OCI-LY1 (cell line): Measurements from ENCODE around the gene KLHL25.

Experiments used
- H2AFZ ChIP-seq: fragments of 200-600 bp; sonication (generic), shearing (Covaris generic); 2 replicates; pipeline ENCODE4 v1.6.0; 2014; ENCODE audit warnings: antibody characterized with exemption, mild to moderate bottlenecking, low read length
- H3F3A ChIP-seq: fragments of 200-600 bp; sonication (generic), shearing (Covaris generic); 2 replicates; pipeline ENCODE4 v1.6.0; 2014; ENCODE audit warnings: mild to moderate bottlenecking, antibody characterized with exemption, low read length, moderate library complexity; ENCODE audit not compliant: insufficient read depth
- H3K27ac ChIP-seq: fragments of 200-600 bp; sonication (generic); 2 replicates; pipeline ENCODE4 v1.5.1; 2014; ENCODE audit warnings: low read length, mixed run types, mild to moderate bottlenecking, low read depth; ENCODE audit not compliant: poor library complexity, severe bottlenecking
- H3K27me3 ChIP-seq: fragments of 200-600 bp; sonication (generic); 2 replicates; pipeline ENCODE4 v1.6.0; 2014; ENCODE audit warnings: antibody characterized with exemption, mild to moderate bottlenecking, low read length, moderate library complexity; ENCODE audit not compliant: insufficient read depth
- H3K36me3 ChIP-seq: fragments of 200-600 bp; sonication (generic); 2 replicates; pipeline ENCODE4 v1.6.1; 2014; ENCODE audit warnings: mild to moderate bottlenecking, antibody characterized with exemption, low read length, moderate library complexity, mixed read lengths; ENCODE audit not compliant: insufficient read depth
- H3K4me1 ChIP-seq: fragments of 200-600 bp; sonication (generic); 2 replicates; pipeline ENCODE4 v1.5.1; 2014; ENCODE audit warnings: mild to moderate bottlenecking, low read length, moderate library complexity; ENCODE audit not compliant: insufficient read depth, severe bottlenecking
- H3K4me2 ChIP-seq: fragments of 200-600 bp; sonication (generic), shearing (Covaris generic); 2 replicates; pipeline ENCODE4 v1.6.1; 2014; ENCODE audit warnings: low read length
- H3K4me3 ChIP-seq: fragments of 200-600 bp; sonication (generic); 2 replicates; pipeline ENCODE4 v1.5.1; 2014; ENCODE audit warnings: low read length, low read depth, mild to moderate bottlenecking, mixed read lengths; ENCODE audit not compliant: poor library complexity, severe bottlenecking
- H3K79me2 ChIP-seq: fragments of 200-600 bp; shearing (Covaris generic); 2 replicates; pipeline ENCODE4 v1.6.1; 2016; ENCODE audit warnings: mixed run types, low read length, mixed read lengths; ENCODE audit not compliant: insufficient read depth
- H3K9ac ChIP-seq: fragments of 200-600 bp; sonication (generic), shearing (Covaris generic); 2 replicates; pipeline ENCODE4 v1.6.1; 2014; ENCODE audit warnings: mild to moderate bottlenecking, low read length, mixed read lengths
- H3K9me2 ChIP-seq: fragments of 200-600 bp; sonication (generic), shearing (Covaris generic); 2 replicates; pipeline ENCODE4 v1.6.1; 2014; ENCODE audit warnings: low read depth, mild to moderate bottlenecking, low read length, mixed read lengths
- H3K9me3 ChIP-seq: fragments of 200-600 bp; shearing (Covaris generic); 2 replicates; pipeline ENCODE4 v1.6.1; 2014; ENCODE audit warnings: low read length, mixed read lengths
- H4K20me1 ChIP-seq: fragments of 200-600 bp; sonication (generic), shearing (Covaris generic); 2 replicates; pipeline ENCODE4 v1.6.0; 2016; ENCODE audit warnings: mild to moderate bottlenecking, low read length; ENCODE audit not compliant: insufficient read depth
- CTCF ChIP-seq: fragments of 200-600 bp; sonication (generic), shearing (Covaris generic); IDR thresholded peaks from 2 replicates; pipeline ENCODE4 v1.5.1; 2017; ENCODE audit warnings: mild to moderate bottlenecking, antibody characterized with exemption, low read length, moderate library complexity, mixed read lengths
- EZH2 ChIP-seq: fragments of 200-600 bp; sonication (generic), shearing (Covaris generic); IDR thresholded peaks from 2 replicates; pipeline ENCODE4 v1.8.0; 2017; ENCODE audit warnings: borderline replicate concordance, mixed run types, mild to moderate bottlenecking, antibody characterized with exemption, low read length, moderate library complexity, mixed read lengths

Gene KLHL25

GRCh38 chr15:85737061-85737460, 57.7 kb downstream of the KLHL25 start:
- H3K4me2 ChIP-seq, result no peak overlapping the region
- no peaks in the 10 kb centered on the region for H3K9me2 ChIP-seq
- H3K4me3 ChIP-seq, result no peak overlapping the region
- no peak overlapping the region for H3K27ac ChIP-seq
- no peaks in the 10 kb centered on the region for H3K4me1 ChIP-seq
- H4K20me1 ChIP-seq, result no peaks in the 10 kb centered on the region
- no peak overlapping the region for H3K9ac ChIP-seq
- no peaks in the 10 kb centered on the region for H3F3A ChIP-seq
- peaks cover 92% of the 10 kb centered on the region for H3K36me3 ChIP-seq
- no peak overlapping the region for H2AFZ ChIP-seq
- no peaks in the 10 kb centered on the region for H3K27me3 ChIP-seq
- H3K79me2 ChIP-seq, result no peaks in the 10 kb centered on the region
- H3K9me3 ChIP-seq, result peaks cover 5% of the 10 kb centered on the region; the same call in 1 of the 2 replicates
- TF ChIP-seq CTCF (no peak), EZH2 (no peak)

GRCh38 chr15:85733416-85733815, 61.3 kb downstream of the KLHL25 start:
- Histone ChIP-seq H3K4me2 (no peak overlapping the region), H3K9me3 (peaks cover 5% of the 10 kb centered on the region; the same call in 1 of the 2 replicates), H3F3A (no peaks in the 10 kb centered on the region), H3K27me3 (no peaks in the 10 kb centered on the region), H3K4me3 (no peak overlapping the region), H3K9ac (no peak overlapping the region), H2AFZ (no peak overlapping the region), H3K4me1 (no peaks in the 10 kb centered on the region), H3K36me3 (peaks cover 83% of the 10 kb centered on the region), H3K27ac (no peak overlapping the region), H3K9me2 (no peaks in the 10 kb centered on the region), H3K79me2 (no peaks in the 10 kb centered on the region), H4K20me1 (no peaks in the 10 kb centered on the region)
- TF ChIP-seq CTCF, result no peak
- no peak for TF ChIP-seq EZH2

GRCh38 chr15:85730001-85730820, 64.5 kb downstream of the KLHL25 start:
- H3K36me3 ChIP-seq, result peaks cover 87% of the 10 kb centered on the region
- H3K27ac ChIP-seq, result no peak overlapping the region

More at GRCh38 chr15:85730001-85730820, 64.5 kb downstream of the KLHL25 start:
- Histone ChIP-seq H3K9ac (no peak overlapping the region), H3K9me3 (peaks cover 5% of the 10 kb centered on the region; the same call in 1 of the 2 replicates), H3K4me1 (no peaks in the 10 kb centered on the region), H3F3A (no peaks in the 10 kb centered on the region), H3K4me3 (no peak overlapping the region), H2AFZ (no peak overlapping the region), H3K27me3 (no peaks in the 10 kb centered on the region), H3K4me2 (no peak overlapping the region), H3K9me2 (no peaks in the 10 kb centered on the region), H3K79me2 (no peaks in the 10 kb centered on the region), H4K20me1 (no peaks in the 10 kb centered on the region)
- no peak for TF ChIP-seq EZH2
- peak; percentile 67 for TF ChIP-seq CTCF
